ENCODE data around the gene TRAP1.

The TRAP1 gene

GRCh38 chr16:3713587-3714242 lies 3.6 kb downstream of the TRAP1 start:
- DNase-seq (ENCODE audit: low read depth in 2 of 2), result no peak

GRCh38 chr16:3712861-3713372 lies 4.4 kb downstream of the TRAP1 start:
- DNase-seq (ENCODE audit: low read depth in 2 of 2), result no peak

- DNase-seq (ENCODE audit: low read depth in 2 of 2), result no peak
These were observed 10.9 kb downstream of the TRAP1 start for GRCh38 chr16:3706253-3707012.

- no peak for DNase-seq (ENCODE audit: low read depth in 2 of 2)
These were observed 15.2 kb downstream of the TRAP1 start for GRCh38 chr16:3702082-3702481.

GRCh38 chr16:3701531-3701930 lies 15.8 kb downstream of the TRAP1 start:
- DNase-seq (ENCODE audit: low read depth in 2 of 2), result no peak

GRCh38 chr16:3698941-3699340 lies 18.4 kb downstream of the TRAP1 start:
- no peak for DNase-seq (ENCODE audit: low read depth in 2 of 2)

- DNase-seq (ENCODE audit: low read depth in 2 of 2), result no peak
These were observed 20.7 kb downstream of the TRAP1 start for GRCh38 chr16:3696425-3697218.

- no peak for DNase-seq (ENCODE audit: low read depth in 2 of 2)
These were observed 21.5 kb downstream of the TRAP1 start for GRCh38 chr16:3695610-3696369.

GRCh38 chr16:3694051-3694450 lies 23.3 kb downstream of the TRAP1 start:
- DNase-seq (ENCODE audit: low read depth in 2 of 2), result no peak

GRCh38 chr16:3691761-3692160 lies 25.6 kb downstream of the TRAP1 start:
- DNase-seq (ENCODE audit: low read depth in 2 of 2), result no peak

- DNase-seq (ENCODE audit: low read depth in 2 of 2), result no peak
These were observed 26.2 kb downstream of the TRAP1 start for GRCh38 chr16:3690980-3691720.

GRCh38 chr16:3690470-3690928 lies 26.8 kb downstream of the TRAP1 start:
- peak; percentile 74 to 75 for DNase-seq (ENCODE audit: low read depth in 2 of 2)

- DNase-seq (ENCODE audit: low read depth in 2 of 2), result no peak
These were observed 27.6 kb downstream of the TRAP1 start for GRCh38 chr16:3689731-3690130.

- no peak for DNase-seq (ENCODE audit: low read depth in 2 of 2)
These were observed 29.5 kb downstream of the TRAP1 start for GRCh38 chr16:3687792-3688191.

GRCh38 chr16:3687021-3687420 lies 30.3 kb downstream of the TRAP1 start:
- no peak for DNase-seq (ENCODE audit: low read depth in 2 of 2)

GRCh38 chr16:3681206-3681605 lies 36.1 kb downstream of the TRAP1 start:
- no peak for DNase-seq (ENCODE audit: low read depth in 2 of 2)

- no peak for DNase-seq (ENCODE audit: low read depth in 2 of 2)
These were observed 39.3 kb downstream of the TRAP1 start for GRCh38 chr16:3677994-3678393.

- DNase-seq (ENCODE audit: low read depth in 2 of 2), result no peak
These were observed 41.7 kb downstream of the TRAP1 start for GRCh38 chr16:3675601-3676130.

GRCh38 chr16:3674513-3675295 lies 42.6 kb downstream of the TRAP1 start:
- no peak for DNase-seq (ENCODE audit: low read depth in 2 of 2)
